ENCODE data around the gene POLRMT.

GRCh38 chr19:670609-671075, 37.3 kb upstream of the POLRMT start:
- TF ChIP-seq CTCF (IDR thresholded peaks at IDR 0.05 in 4 of 5, conservative IDR thresholded peaks at IDR 0.05 in 1 of 5) (no peak), POLR2A (IDR thresholded peaks at IDR 0.05) (no peak)
